H1 (cell line): ENCODE results near the gene ADGRB3. TPM values are rescaled to one million over a fixed set of nuclear protein-coding genes. Genes with fewer than 3 reads are reported as not detected.

Experiments
- CTCF ChIA-PET: fragments of 300-600 bp; sonication (Branson Sonifier 250); formaldehyde crosslinking; loops from one replicate; lab custom pipeline; 2021; ENCODE audit not compliant: partially characterized antibody; lab: Charles Lee
- POLR2A ChIA-PET: fragments of 300-600 bp; sonication (Branson Sonifier 250); formaldehyde crosslinking; loops from one replicate; lab custom pipeline; 2021; ENCODE audit warnings: inconsistent platforms; ENCODE audit not compliant: partially characterized antibody; lab: Charles Lee
- DNase-seq, 2 experiments: peaks; one replicate each; pipeline versions ENCODE4 v3.0.0 to v3.0.0-alpha.2; 2010 to 2022; ENCODE audit warnings: low spot score in 2 of 2, low read depth in 1 of 2, mixed read lengths in 1 of 2
- FAIRE-seq: peaks from 2 replicates; lab custom pipeline; 2011; peaks lifted over from hg19 to GRCh38; lab: Jason Lieb, UNC
- H2AFZ ChIP-seq: 2 replicates; pipeline ENCODE4 v1.8.1; 2012; ENCODE audit warnings: low read length, inconsistent platforms
- H2AK5ac ChIP-seq: 2 replicates; pipeline ENCODE4 v1.6.1; 2013; ENCODE audit warnings: low read depth, low read length
- H2BK120ac ChIP-seq: replicated peaks from 2 replicates; pipeline ENCODE3; 2013; ENCODE audit warnings: low read depth, low read length, inconsistent platforms
- H2BK12ac ChIP-seq: 2 replicates; pipeline ENCODE4 v1.6.1; 2013; ENCODE audit warnings: low read depth, low read length
- H2BK15ac ChIP-seq: 2 replicates; pipeline ENCODE4 v1.6.1; 2013; ENCODE audit warnings: low read length
- H2BK20ac ChIP-seq: 2 replicates; pipeline ENCODE4 v1.6.1; 2013; ENCODE audit warnings: low read length
- H2BK5ac ChIP-seq: 2 replicates; pipeline ENCODE4 v1.6.1; 2013; ENCODE audit warnings: low read depth, low read length
- H3K14ac ChIP-seq: 2 replicates; pipeline ENCODE4 v1.6.1; 2013; ENCODE audit warnings: inconsistent platforms; ENCODE audit not compliant: insufficient read length
- H3K18ac ChIP-seq: 2 replicates; pipeline ENCODE4 v1.6.1; 2013; ENCODE audit warnings: low read length; ENCODE audit errors: extremely low read depth
- H3K23ac ChIP-seq: 2 replicates; pipeline ENCODE4 v1.6.1; 2013; ENCODE audit warnings: inconsistent platforms; ENCODE audit not compliant: insufficient read length
- H3K23me2 ChIP-seq: 2 replicates; pipeline ENCODE4 v1.6.1; 2013; ENCODE audit warnings: low read depth, low read length
- H3K27ac ChIP-seq: 2 replicates; pipeline ENCODE4 v1.6.1; 2011; ENCODE audit warnings: low read depth, low read length, inconsistent platforms
- H3K27me3 ChIP-seq, 4 experiments: replicated peaks in 1 of 4; 1 replicate in 1 of 4; 2 replicates in 3 of 4; pipeline versions ENCODE4 v1.6.1 to v1.8.1; 2011 to 2013; ENCODE audit warnings: low read length in 3 of 4, mild to moderate bottlenecking in 3 of 4, inconsistent platforms in 2 of 4, mixed read lengths in 2 of 4, moderate library complexity in 1 of 4; ENCODE audit not compliant: control insufficient read depth in 3 of 4, insufficient read depth in 3 of 4; ENCODE audit errors: extremely low read depth in 1 of 4
- H3K36me3 ChIP-seq, 4 experiments: 2 replicates each; pipeline versions ENCODE4 v1.6.1 to v1.8.1; 2011 to 2013; ENCODE audit warnings: mild to moderate bottlenecking in 4 of 4, low read length in 3 of 4, moderate library complexity in 2 of 4, control low read depth in 1 of 4, inconsistent platforms in 1 of 4; ENCODE audit not compliant: insufficient read depth in 4 of 4, control insufficient read depth in 2 of 4
- H3K4ac ChIP-seq: replicated peaks from 2 replicates; pipeline ENCODE3; 2013; ENCODE audit warnings: low read length, low read depth, mixed read lengths, inconsistent platforms; ENCODE audit not compliant: insufficient read length
- H3K4me1 ChIP-seq, 4 experiments: replicated peaks in 1 of 4; 1 replicate in 1 of 4; 2 replicates in 3 of 4; pipeline versions ENCODE4 v1.6.1 to v1.8.1; 2011 to 2013; ENCODE audit warnings: low read length in 3 of 4, inconsistent platforms in 2 of 4, mixed read lengths in 1 of 4; ENCODE audit not compliant: insufficient read depth in 4 of 4, control insufficient read depth in 3 of 4
- H3K4me2 ChIP-seq, 2 experiments: 2 replicates each; pipeline versions ENCODE4 v1.6.1 to v1.8.1; 2011 to 2013; ENCODE audit warnings: low read depth in 2 of 2, low read length in 2 of 2, control low read depth in 1 of 2, inconsistent platforms in 1 of 2, mild to moderate bottlenecking in 1 of 2; ENCODE audit not compliant: insufficient read depth in 1 of 2
- H3K4me3 ChIP-seq, 4 experiments: fragments of 200-600, 300-600 bp in 1 of 4; sonication (generic), shearing (Covaris generic), sonication (Bioruptor Twin) in 1 of 4; 2 replicates each; pipeline versions ENCODE4 v1.5.1 to v1.8.1; 2011 to 2016; ENCODE audit warnings: low read length in 4 of 4, low read depth in 3 of 4, control low read depth in 2 of 4, inconsistent platforms in 2 of 4, mild to moderate bottlenecking in 2 of 4, mixed read lengths in 1 of 4, moderate library complexity in 1 of 4; ENCODE audit not compliant: insufficient read depth in 2 of 4; ENCODE audit errors: extremely low read depth in 1 of 4
- H3K56ac ChIP-seq: replicated peaks from 2 replicates; pipeline ENCODE3; 2013; ENCODE audit warnings: low read depth, mild to moderate bottlenecking, mixed read lengths, low read length, inconsistent platforms; ENCODE audit not compliant: insufficient read length
- H3K79me1 ChIP-seq: 2 replicates; pipeline ENCODE4 v1.6.1; 2013; ENCODE audit warnings: low read depth, low read length, control low read depth
- H3K79me2 ChIP-seq, 2 experiments: 2 replicates each; pipeline versions ENCODE4 v1.6.1 to v1.8.1; 2012 to 2013; ENCODE audit warnings: low read length in 2 of 2, mild to moderate bottlenecking in 2 of 2, inconsistent platforms in 1 of 2; ENCODE audit not compliant: insufficient read depth in 2 of 2, control insufficient read depth in 1 of 2
- H3K9ac ChIP-seq, 4 experiments: replicated peaks in 1 of 4; 1 replicate in 1 of 4; 2 replicates in 3 of 4; pipeline versions ENCODE4 v1.6.1 to v1.8.1; 2011 to 2013; ENCODE audit warnings: low read depth in 3 of 4, low read length in 3 of 4, control low read depth in 2 of 4, mild to moderate bottlenecking in 2 of 4, moderate library complexity in 2 of 4, inconsistent platforms in 1 of 4; ENCODE audit errors: extremely low read depth in 1 of 4
- H3K9me3 ChIP-seq, 2 experiments: 2 replicates each; pipeline versions ENCODE4 v1.6.1 to v1.8.1; 2012 to 2013; ENCODE audit warnings: mild to moderate bottlenecking in 2 of 2, moderate library complexity in 2 of 2, control low read depth in 1 of 2, inconsistent platforms in 1 of 2, low read depth in 1 of 2, low read length in 1 of 2, mixed read lengths in 1 of 2; ENCODE audit not compliant: insufficient read depth in 2 of 2
- H4K20me1 ChIP-seq, 2 experiments: replicated peaks in 1 of 2; 2 replicates each; pipeline versions ENCODE3 to v1.8.1; 2011 to 2013; ENCODE audit warnings: inconsistent platforms in 2 of 2, low read length in 2 of 2, mild to moderate bottlenecking in 1 of 2; ENCODE audit not compliant: insufficient read depth in 2 of 2, control insufficient read depth in 1 of 2
- H4K5ac ChIP-seq: 2 replicates; pipeline ENCODE4 v1.6.1; 2013; ENCODE audit warnings: low read length, low read depth, mixed read lengths, inconsistent platforms; ENCODE audit not compliant: insufficient read length
- H4K8ac ChIP-seq: 2 replicates; pipeline ENCODE4 v1.8.0; 2013; ENCODE audit warnings: mild to moderate bottlenecking, moderate library complexity, low read length, inconsistent platforms; ENCODE audit not compliant: insufficient read depth; ENCODE audit errors: extremely low read depth
- H4K91ac ChIP-seq: replicated peaks from 2 replicates; pipeline ENCODE3; 2013; ENCODE audit warnings: low read length, mixed read lengths, inconsistent platforms; ENCODE audit not compliant: insufficient read length
- CBX5 ChIP-seq: fragments of 300-800, 300-1000 bp; sonication (generic); IDR thresholded peaks from 2 replicates; pipeline ENCODE4 v1.7.1; 2016; ENCODE audit warnings: antibody characterized with exemption, low read length, low read depth
- CREB1 ChIP-seq: IDR thresholded peaks from 2 replicates; pipeline ENCODE4 v1.6.1; 2012; ENCODE audit warnings: inconsistent platforms
- EP300 ChIP-seq, 2 experiments: IDR thresholded peaks; 1 replicate in 1 of 2; 2 replicates in 1 of 2; pipeline ENCODE4 v1.6.1; 2011 to 2012; ENCODE audit warnings: low read depth in 2 of 2, low read length in 2 of 2, mild to moderate bottlenecking in 2 of 2, borderline replicate concordance in 1 of 2, inconsistent platforms in 1 of 2, moderate library complexity in 1 of 2
- FOSL1 ChIP-seq: IDR thresholded peaks from 2 replicates; pipeline ENCODE4 v1.6.1; 2011; ENCODE audit warnings: mild to moderate bottlenecking, low read depth, low read length, moderate library complexity; ENCODE audit not compliant: insufficient read depth
- HDAC2 ChIP-seq, 2 experiments: fragments of 300-600 bp in 1 of 2; sonication (generic) in 1 of 2; IDR thresholded peaks; 2 replicates each; pipeline ENCODE4 v1.6.1; 2011 to 2012; ENCODE audit warnings: low read depth in 2 of 2, low read length in 2 of 2, mild to moderate bottlenecking in 2 of 2, moderate library complexity in 2 of 2, borderline replicate concordance in 1 of 2, inconsistent platforms in 1 of 2
- HDAC6 ChIP-seq: IDR thresholded peaks from one replicate; pipeline ENCODE4 v1.7.1; 2012; ENCODE audit warnings: low read depth, mild to moderate bottlenecking, inconsistent platforms, low read length, moderate library complexity
- KDM1A ChIP-seq: fragments of 200-600, 300-600 bp; sonication (generic); IDR thresholded peaks from 2 replicates; pipeline ENCODE4 v1.7.1; 2016; ENCODE audit warnings: mild to moderate bottlenecking, low read length, borderline replicate concordance
- RBBP5 ChIP-seq: IDR thresholded peaks from 2 replicates; pipeline ENCODE4 v1.7.1; 2012; ENCODE audit warnings: low read depth, mild to moderate bottlenecking, inconsistent platforms, low read length, moderate library complexity, borderline replicate concordance
- RFX5 ChIP-seq: IDR thresholded peaks from 2 replicates; pipeline ENCODE4 v1.6.1; 2011; ENCODE audit warnings: low read depth, low read length, improper control_type of control experiment, borderline replicate concordance
- RXRA ChIP-seq: IDR thresholded peaks from 2 replicates; pipeline ENCODE4 v1.6.1; 2011; ENCODE audit warnings: low read depth, mild to moderate bottlenecking, low read length, moderate library complexity; ENCODE audit not compliant: insufficient read depth
- TEAD4 ChIP-seq: IDR thresholded peaks from 2 replicates; pipeline ENCODE4 v1.6.1; 2012; ENCODE audit warnings: low read depth, low read length, inconsistent platforms, mixed read lengths
- ZNF274 ChIP-seq: IDR thresholded peaks from 2 replicates; pipeline ENCODE4 v1.7.0; 2012; ENCODE audit warnings: low read length, borderline replicate concordance; ENCODE audit errors: extremely low read depth
- WGBS, 2 experiments: shearing (Covaris generic) in 1 of 2; methylation state at CpG; one replicate each; pipeline versions ENCODE4 v1.1.6 to v1.1.7; 2013 to 2015; ENCODE audit warnings: low lambda C conversion rate in 2 of 2, mixed read lengths in 2 of 2, inconsistent platforms in 1 of 2, low coverage in 1 of 2, missing lambda C conversion rate in 1 of 2; ENCODE audit not compliant: insufficient replicate concordance in 2 of 2, insufficient coverage in 1 of 2, insufficient read length in 1 of 2; ENCODE audit errors: extremely low coverage in 1 of 2, missing lambda C conversion rate in 1 of 2; 5-methylcytosine and 5-hydroxymethylcytosine counted together
- polyA plus RNA-seq, 7 experiments: library from polyadenylated mRNA; depleted of rRNA in 3 of 7; stranded (reverse) in 5 of 7; unstranded in 2 of 7; fragments of >200 nt in 5 of 7; fragments of 200-250 nt in 2 of 7; gene quantifications; 1 replicate in 5 of 7; 2 replicates in 1 of 7; 4 replicates in 1 of 7; pipeline versions ENCODE4 v1.2.1 to v1.2.3, GENCODE V29; 2011 to 2013; ENCODE audit warnings: missing spikeins in 2 of 7, mixed read lengths in 2 of 7
- total RNA-seq: library from RNA; stranded (reverse); fragmentation: NEBNext Ultra II Directional; extraction: Animal tissue kit (Norgen Biotek cat#: 25700); gene quantifications from 2 replicates; pipeline ENCODE4 v1.2.1, GENCODE V29; 2021

The ADGRB3 gene
- total and polyA plus RNA-seq, 2 of the 8 experiments (the other 6 are each of a cell fraction or from before 2014, with no cell fraction given) = 0.35 to 1.2 TPM

DNA sequence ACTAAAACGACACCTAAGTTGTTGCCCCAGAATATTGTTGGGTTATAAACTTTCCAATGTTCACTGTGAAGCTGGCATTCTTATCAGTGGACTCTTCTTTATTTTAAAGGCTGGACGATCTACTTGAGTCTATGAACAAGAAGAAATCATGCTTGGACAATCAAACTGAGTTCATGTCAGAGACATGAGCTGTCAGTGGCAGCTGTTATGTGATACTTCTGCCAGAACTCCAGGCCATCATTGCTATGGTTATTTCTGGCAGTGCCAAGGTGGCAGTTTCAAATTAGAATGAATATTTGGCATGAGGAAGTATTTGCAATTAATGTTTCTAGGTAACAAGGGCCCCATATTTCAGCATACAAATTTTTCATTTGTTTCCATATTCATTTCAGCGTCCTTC, 744.4 kb downstream of the ADGRB3 start:
- no peak overlapping the region for H2BK120ac ChIP-seq
- H3K4me3 ChIP-seq = no peak overlapping the region
- H2AFZ ChIP-seq = no peak overlapping the region
- no peak overlapping the region for H2AK5ac ChIP-seq
- no peak overlapping the region for H2BK5ac ChIP-seq
- H3K23ac ChIP-seq = no peak overlapping the region
- no peak overlapping the region for H2BK15ac ChIP-seq
- no peak overlapping the region for H3K56ac ChIP-seq
- H4K8ac ChIP-seq = no peak overlapping the region
- no peaks in the 10 kb centered on the region for H3K79me2 ChIP-seq
- H2BK12ac ChIP-seq = no peak overlapping the region
- H3K36me3 ChIP-seq = no peaks in the 10 kb centered on the region
- ChIA-PET POLR2A (no interaction called here), CTCF (interaction anchor here (1.8 kb wide), 1 partner anchor 18 kb away, joined by 4 read pairs; no protein-coding TSS in a partner anchor)
- H4K91ac ChIP-seq = no peak overlapping the region
- no peaks in the 10 kb centered on the region for H3K9me3 ChIP-seq
- no peak for FAIRE-seq
- H3K4me2 ChIP-seq = no peak overlapping the region
- no peak overlapping the region for H2BK20ac ChIP-seq
- DNase-seq = no peak
- no peaks in the 10 kb centered on the region for H3K27me3 ChIP-seq
- H3K79me1 ChIP-seq = no peaks in the 10 kb centered on the region
- no peak overlapping the region for H3K18ac ChIP-seq
- H3K4ac ChIP-seq = no peak overlapping the region
- no peak overlapping the region for H3K14ac ChIP-seq
- H3K9ac ChIP-seq = no peak overlapping the region
- H3K23me2 ChIP-seq = no peaks in the 10 kb centered on the region
- 90% methylated on average over 3 of the region's 3 CpGs; no CpG with 5 or more reads in 1 of the 2 experiments for WGBS, 2 experiments
- no peaks in the 10 kb centered on the region for H4K20me1 ChIP-seq
- H4K5ac ChIP-seq = no peak overlapping the region
- no peaks in the 10 kb centered on the region for H3K4me1 ChIP-seq
- no peak overlapping the region for H3K27ac ChIP-seq
- TF ChIP-seq HDAC2 (IDR thresholded peaks at IDR 0.05; ENCODE audit: borderline replicate concordance in 1 of 2, low read depth in 2 of 2, low read length in 2 of 2) = no peak
- no peak for TF ChIP-seq RBBP5
- TF ChIP-seq RXRA = no peak
- no peak for TF ChIP-seq EP300 (IDR thresholded peaks at IDR 0.05; ENCODE audit: borderline replicate concordance in 1 of 2, low read depth in 2 of 2, low read length in 2 of 2)
- TF ChIP-seq TEAD4 = no peak
- TF ChIP-seq KDM1A = no peak
- TF ChIP-seq FOSL1 = no peak
- TF ChIP-seq CBX5 = no peak
- no peak for TF ChIP-seq ZNF274
- no peak for TF ChIP-seq RFX5
- no peak for TF ChIP-seq CREB1
- no peak for TF ChIP-seq HDAC6
